Activated T-helper 9 cell treated with anti-CD3 and anti-CD28 coated beads, Interleukin-2, amount 50 U/mL, for 16 hours (primary cell): Measurements from ENCODE around the gene PREX1.
"Not testable (repeated sequence)": the region's sequence is repeated elsewhere in the genome, so short reads cannot be mapped to it uniquely, and the experiment has no call there.

ENCODE experiments used
- DNase-seq: peaks from one replicate; pipeline ENCODE4 v3.0.0-alpha.2; 2020; ENCODE audit warnings: low read depth

PREX1 gene

GRCh38 chr20:48812600-48813445 lies 15.0 kb downstream of the PREX1 start:
- no peak for DNase-seq

DNA sequence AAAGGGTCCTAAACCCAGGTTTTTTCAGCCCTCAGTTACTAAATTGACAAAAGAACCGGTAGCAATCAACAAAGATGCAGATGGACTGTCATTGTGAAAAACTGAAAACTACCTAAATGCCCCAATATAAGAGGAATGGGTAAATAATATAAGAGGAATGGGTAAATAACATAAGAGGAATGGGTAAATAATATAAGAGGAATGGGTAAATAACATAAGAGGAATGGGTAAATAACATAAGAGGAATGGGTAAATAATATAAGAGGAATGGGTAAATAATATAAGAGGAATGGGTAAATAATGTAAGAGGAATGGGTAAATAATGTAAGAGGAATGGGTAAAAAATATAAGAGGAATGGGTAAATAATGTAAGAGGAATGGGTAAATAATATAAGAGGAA lies 15.7 kb downstream of the PREX1 start:
- DNase-seq = not testable (repeated sequence)

DNA sequence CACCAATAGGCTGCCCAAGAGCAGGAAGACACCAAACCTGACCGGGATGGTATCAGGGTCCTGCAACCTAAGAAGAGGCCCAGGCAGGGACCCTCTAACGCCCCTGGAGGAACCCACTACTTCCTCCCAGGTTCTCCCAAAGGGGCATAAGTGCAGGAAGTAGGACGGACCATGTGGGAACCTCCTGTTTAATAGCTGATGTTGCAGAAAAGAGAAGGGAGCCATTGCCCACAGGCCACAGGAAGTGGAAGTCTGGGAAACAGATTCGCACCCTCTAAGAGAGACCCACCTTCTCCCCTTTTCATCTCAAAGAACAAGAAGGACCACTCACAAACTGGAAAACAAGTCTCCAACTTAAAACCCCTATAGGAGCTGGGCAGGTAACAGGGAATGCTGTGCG lies 18.1 kb downstream of the PREX1 start:
- no peak for DNase-seq

GRCh38 chr20:48808382-48809034 lies 19.3 kb downstream of the PREX1 start:
- no peak for DNase-seq

DNA sequence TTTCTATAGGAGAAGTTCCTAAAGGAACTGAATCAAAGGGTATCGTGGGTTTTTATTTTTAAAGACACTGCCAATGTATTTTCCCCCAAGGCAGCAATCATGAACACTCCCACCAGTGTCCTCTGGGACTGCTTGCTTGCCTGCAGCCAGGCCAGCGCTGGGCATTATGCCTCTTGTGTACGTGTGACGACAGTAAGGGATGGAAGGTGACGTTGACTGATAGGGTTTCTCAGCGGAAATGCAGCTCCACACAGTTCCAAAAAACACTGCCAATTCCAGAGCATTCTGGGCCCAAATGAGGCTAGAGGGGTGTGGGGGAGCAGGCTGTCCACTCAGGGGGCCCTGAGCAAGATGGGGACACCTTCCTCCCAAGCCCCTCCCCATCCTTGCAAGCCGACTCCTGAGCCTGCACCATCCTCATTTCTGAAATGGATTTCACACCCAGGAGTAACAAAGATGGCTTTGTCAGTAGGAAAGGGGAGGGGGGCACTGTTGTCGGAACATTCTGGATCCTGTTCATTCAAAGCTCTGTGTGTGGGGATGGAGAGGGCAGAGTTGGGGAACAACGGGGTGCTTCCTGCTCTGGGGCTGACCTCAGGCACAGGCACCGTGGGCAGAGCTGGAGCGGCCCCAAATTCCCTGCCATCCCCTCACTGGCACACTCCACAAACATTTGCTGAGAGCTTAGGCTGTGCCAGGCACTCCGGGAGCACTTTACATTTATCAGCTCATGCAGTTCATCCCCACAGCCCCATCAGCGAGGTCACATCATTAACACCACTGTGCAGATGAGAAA lies 20.0 kb downstream of the PREX1 start:
- no peak for DNase-seq

DNA sequence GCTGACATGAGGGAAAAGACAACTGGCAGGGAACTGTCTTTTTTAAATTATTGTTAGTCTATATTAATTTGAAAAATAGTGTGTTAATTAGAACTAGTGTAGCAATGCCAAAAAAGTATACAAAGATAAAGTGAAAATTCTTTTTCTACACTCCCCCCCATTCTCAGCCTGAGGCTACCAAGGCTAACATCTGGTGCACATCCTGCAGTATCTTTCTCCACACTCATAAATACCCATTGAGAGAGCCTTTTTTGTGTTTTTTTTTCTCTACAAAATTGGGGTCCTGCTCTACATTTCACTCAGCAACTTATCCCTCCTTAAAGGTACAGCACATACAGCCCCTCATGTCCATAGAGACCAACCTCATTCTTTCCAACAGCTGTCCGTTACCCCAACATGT lies 20.7 kb downstream of the PREX1 start:
- DNase-seq = no peak

DNA sequence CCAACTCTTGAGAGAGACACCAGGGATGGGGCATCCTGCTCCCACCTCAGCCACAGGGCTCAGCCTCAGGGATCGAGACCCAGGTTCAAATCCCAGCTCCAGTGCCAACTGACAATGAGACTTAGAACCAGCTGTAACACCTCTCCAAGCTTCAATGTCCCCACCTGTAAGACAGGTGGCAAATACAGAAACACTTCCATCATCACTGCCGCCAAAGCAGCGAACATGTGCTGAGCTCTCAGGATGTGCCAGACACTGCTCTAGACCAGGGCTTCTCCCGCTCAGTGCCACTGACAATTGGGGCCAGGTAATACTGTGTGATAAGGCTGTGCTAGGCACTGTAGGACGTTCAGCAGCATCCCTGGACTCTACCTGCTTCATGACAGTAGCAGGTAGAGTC lies 22.1 kb downstream of the PREX1 start:
- no peak for DNase-seq

- DNase-seq = no peak
These were observed 22.5 kb downstream of the PREX1 start for GRCh38 chr20:48805286-48805685.

GRCh38 chr20:48804300-48804980 lies 23.4 kb downstream of the PREX1 start:
- no peak for DNase-seq

- no peak for DNase-seq
These were observed 24.4 kb downstream of the PREX1 start for GRCh38 chr20:48803176-48804053.

GRCh38 chr20:48802647-48803046 lies 25.2 kb downstream of the PREX1 start:
- DNase-seq = no peak

GRCh38 chr20:48802216-48802615 lies 25.6 kb downstream of the PREX1 start:
- no peak for DNase-seq

DNA sequence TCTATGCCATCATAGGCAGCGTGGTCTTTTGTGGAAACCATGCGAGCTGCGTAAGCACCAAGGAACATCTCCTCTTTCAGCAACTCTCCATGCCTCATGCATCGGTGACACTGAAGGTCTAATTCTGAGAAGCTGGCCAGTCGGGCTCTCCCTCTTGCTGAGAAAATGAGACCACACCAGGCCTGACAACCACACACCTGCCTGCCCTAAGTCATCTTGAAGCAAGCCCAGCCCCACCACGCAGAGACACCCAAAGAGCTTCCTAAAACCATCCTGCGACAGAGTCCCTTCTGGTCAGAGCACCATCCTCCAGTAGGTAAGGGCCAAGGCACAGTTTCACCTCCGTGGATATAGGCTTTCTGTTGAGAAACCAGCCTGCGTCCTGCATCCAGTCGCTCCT lies 26.6 kb downstream of the PREX1 start:
- DNase-seq = no peak

DNA sequence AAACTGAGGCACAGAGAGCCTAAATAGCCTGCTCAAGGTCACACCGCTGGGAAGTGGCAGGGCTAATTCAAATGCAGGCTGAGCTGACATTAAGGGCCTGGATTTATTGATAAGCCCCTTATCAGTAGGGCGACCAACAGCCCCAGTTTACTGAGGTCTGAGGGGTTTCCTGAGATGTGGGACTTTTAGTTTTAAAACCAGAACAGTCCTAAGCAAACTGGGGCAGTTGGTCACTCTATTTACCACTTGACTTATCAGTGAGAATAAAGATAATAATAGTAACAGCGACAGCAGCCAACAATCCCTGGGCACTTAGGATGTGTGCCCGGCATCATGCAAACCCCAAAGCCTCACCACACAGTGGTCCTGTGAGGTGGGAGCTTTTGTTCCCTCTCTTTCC lies 27.6 kb downstream of the PREX1 start:
- no peak for DNase-seq

DNA sequence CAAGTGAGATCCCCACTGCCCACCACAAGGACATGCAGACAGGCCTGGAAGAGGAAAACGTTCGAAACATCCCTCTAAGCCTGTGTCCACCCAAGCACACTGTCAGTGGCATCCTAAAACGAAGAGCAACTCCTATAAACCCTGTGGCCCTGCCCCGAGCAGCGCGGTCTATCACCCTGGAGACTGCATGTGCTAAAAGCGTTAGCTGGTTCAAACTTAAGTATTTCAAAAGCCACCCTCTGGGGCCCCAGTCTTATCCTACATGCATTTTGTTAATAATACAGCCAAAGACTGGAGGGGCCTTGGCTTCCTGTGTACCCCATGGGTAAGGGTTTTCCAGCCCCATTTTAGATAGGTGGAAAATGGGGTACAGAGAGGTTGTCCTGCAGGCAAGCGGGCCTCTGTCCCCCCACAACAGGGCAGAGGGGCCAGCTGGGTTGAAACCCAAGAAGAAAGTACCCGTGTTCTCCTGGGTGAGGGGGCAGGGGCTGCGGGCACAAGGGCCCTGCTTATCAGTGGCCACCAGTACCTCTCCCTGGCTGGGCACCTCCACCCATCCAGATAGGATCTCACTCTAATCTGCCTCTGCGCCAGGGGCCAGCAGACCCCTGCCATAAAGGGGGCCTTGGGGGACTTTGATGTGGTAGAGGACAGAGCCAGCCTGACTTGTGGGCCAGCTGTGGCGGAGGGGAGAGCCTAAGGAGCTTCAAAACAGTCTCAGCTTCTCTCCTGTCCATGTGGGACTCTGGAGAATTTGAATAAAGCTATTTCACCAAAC lies 28.3 kb downstream of the PREX1 start:
- no peak for DNase-seq

GRCh38 chr20:48797850-48798747 lies 29.7 kb downstream of the PREX1 start:
- no peak for DNase-seq

- no peak for DNase-seq
These were observed 30.4 kb downstream of the PREX1 start for GRCh38 chr20:48797275-48797825.

DNA sequence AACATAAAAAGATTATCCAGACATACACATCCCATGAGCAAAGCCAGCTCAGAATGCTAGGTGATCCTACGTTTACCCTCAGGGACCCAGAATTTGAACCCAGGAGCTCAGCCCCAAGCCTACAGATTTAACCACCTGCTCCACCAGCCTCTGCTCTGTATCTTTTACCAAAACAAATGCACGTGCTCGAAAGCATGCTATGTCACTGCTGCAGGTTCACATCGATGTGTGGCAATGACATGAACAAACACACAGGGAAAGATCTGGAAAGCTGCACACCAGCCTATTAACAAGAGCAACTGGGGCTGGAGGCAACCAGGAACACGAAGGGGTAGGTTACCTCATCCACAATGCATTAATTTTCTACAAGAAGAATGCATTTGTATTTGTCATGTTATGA lies 32.1 kb downstream of the PREX1 start:
- no peak for DNase-seq

DNA sequence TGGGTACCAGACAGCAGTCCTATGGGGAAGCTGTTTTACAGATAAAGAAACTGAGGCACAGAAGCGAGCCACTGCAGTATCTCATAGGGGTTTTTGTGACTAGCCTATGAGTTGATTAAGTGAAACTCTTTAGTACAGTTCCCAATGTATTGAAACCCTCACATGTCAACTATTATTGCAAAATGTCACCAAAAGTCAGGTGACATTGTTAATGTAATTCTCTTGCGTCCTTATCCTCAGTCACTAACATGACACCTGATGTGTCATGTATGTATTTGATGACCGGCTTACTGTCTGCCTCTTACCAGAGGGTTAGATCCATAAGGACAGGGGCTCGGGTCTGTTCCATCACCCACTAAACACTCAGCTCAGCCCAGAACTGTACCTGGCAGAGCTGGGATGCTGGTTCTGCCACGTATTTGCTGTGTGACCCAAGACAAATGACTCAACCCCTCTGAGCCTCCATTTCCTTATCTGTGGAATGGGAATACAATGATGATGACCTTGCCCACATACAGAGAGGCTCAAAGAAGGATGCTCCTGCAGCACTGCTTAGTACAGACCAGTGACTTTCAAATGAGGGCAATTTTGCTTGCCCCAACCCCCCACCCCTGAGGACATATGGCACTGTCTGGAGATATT lies 32.9 kb downstream of the PREX1 start:
- no peak for DNase-seq
